Caco-2 (cell line): Measurements from ENCODE around the gene EEF1E1. TPM values are rescaled to one million over a fixed set of nuclear protein-coding genes. Genes with fewer than 3 reads are reported as not detected.

Experiments used
- BruUV-seq: library from RNA; stranded (reverse); fragments of 400-500 nt; replicated peaks from 2 replicates; lab custom pipeline; 2021; lab: Mats Ljungman, UMichigan
- CTCF ChIA-PET: fragments of 300-600 bp; sonication (Branson Sonifier 250); formaldehyde crosslinking; loops from one replicate; lab custom pipeline; 2022; ENCODE audit warnings: antibody characterized with exemption; lab: Charles Lee
- POLR2A ChIA-PET: fragments of 300-600 bp; sonication (Branson Sonifier 250); formaldehyde crosslinking; loops from one replicate; lab custom pipeline; 2022; ENCODE audit warnings: antibody characterized with exemption; lab: Charles Lee
- DNase-seq, 2 experiments: peaks; one replicate each; pipeline versions ENCODE4 v3.0.0 to v3.0.0-alpha.2; 2020 to 2022
- H3K27me3 ChIP-seq: replicated peaks from 2 replicates; pipeline ENCODE4 v1.6.0; 2011; ENCODE audit warnings: low read length; ENCODE audit not compliant: control insufficient read depth, insufficient read depth
- H3K36me3 ChIP-seq: 2 replicates; pipeline ENCODE4 v1.5.1; 2011; ENCODE audit warnings: low read length; ENCODE audit not compliant: control insufficient read depth, insufficient read depth
- H3K4me1 ChIP-seq: fragments of 250-450 bp; sonication (Bioruptor Pico); 2 replicates; pipeline ENCODE4 v1.5.1; 2020; ENCODE audit warnings: mild to moderate bottlenecking
- H3K4me3 ChIP-seq: 2 replicates; pipeline ENCODE4 v1.5.1; 2011; ENCODE audit warnings: low read depth, mild to moderate bottlenecking, control low read depth, low read length
- H3K9me3 ChIP-seq: fragments of 250-450 bp; sonication (Bioruptor Pico); 2 replicates; pipeline ENCODE4 v1.5.1; 2020; ENCODE audit warnings: mild to moderate bottlenecking, moderate library complexity
- H3K27ac Mint-ChIP-seq: one replicate; pipeline ENCODE4 v1.8.0; 2022; ENCODE audit warnings: mixed read lengths; ENCODE audit not compliant: unreplicated experiment
- H3K27me3 Mint-ChIP-seq: one replicate; pipeline ENCODE4 v1.8.0; 2022; ENCODE audit warnings: mixed read lengths; ENCODE audit not compliant: insufficient read depth, unreplicated experiment
- H3K36me3 Mint-ChIP-seq: one replicate; pipeline ENCODE4 v1.8.0; 2022; ENCODE audit warnings: mild to moderate bottlenecking, mixed read lengths; ENCODE audit not compliant: insufficient read depth, unreplicated experiment
- H3K4me1 Mint-ChIP-seq: one replicate; pipeline ENCODE4 v1.8.0; 2022; ENCODE audit warnings: low read depth, mixed read lengths; ENCODE audit not compliant: unreplicated experiment
- H3K4me3 Mint-ChIP-seq: one replicate; pipeline ENCODE4 v1.8.0; 2022; ENCODE audit warnings: mild to moderate bottlenecking, moderate library complexity, mixed read lengths; ENCODE audit not compliant: unreplicated experiment
- H3K9me3 Mint-ChIP-seq: one replicate; pipeline ENCODE4 v1.8.0; 2022; ENCODE audit warnings: mixed read lengths; ENCODE audit not compliant: unreplicated experiment
- intact Hi-C: fragments of 100-400 bp; cut with micrococcal nuclease; formaldehyde crosslinking; loops from one replicate; pipeline ENCODE4 v1.10.0; 2022; ENCODE audit not compliant: unreplicated experiment
- total RNA-seq: library from RNA; stranded (reverse); gene quantifications from 2 replicates; pipeline ENCODE4 v1.2.3, GENCODE V29; 2022
- TF ChIP-seq, protein P1 (sequence below), 2 experiments: fragments of 200-600 bp in 1 of 2; IDR thresholded peaks; 1 replicate in 1 of 2; 2 replicates in 1 of 2; pipeline versions ENCODE4 v1.5.1 to v1.8.0; 2011 to 2022; ENCODE audit warnings: antibody characterized with exemption in 1 of 2, control low read depth in 1 of 2, inconsistent platforms in 1 of 2, low read depth in 1 of 2, low read length in 1 of 2, mild to moderate bottlenecking in 1 of 2, moderate library complexity in 1 of 2; ENCODE audit not compliant: insufficient read depth in 1 of 2, severe bottlenecking in 1 of 2, unreplicated experiment in 1 of 2

Gene EEF1E1
- total RNA-seq, 1 experiment from 2014 or later, result 60.3 TPM

DNA sequence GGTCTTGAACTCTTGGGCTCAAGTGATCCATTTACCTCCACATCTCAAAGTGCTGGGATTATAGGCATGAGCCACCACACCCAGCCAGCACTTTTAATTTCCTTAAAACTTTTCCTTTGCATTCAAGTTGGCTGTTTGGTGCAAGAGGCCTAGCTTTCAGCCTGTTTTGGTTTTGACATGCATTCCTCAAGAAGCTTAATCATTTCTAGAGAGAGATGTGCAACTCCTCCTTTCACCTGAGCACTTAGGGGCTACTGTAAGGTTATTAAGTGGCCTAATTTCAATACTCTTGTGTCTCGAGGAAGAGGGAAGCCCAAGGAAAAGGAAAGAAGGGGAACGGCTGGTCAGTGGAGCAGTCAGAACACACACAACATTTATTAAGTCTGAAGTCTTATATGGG lies 24.4 kb downstream of the EEF1E1 start:
- Histone ChIP-seq H3K27me3 (no peaks in the 10 kb centered on the region), H3K4me3 (no peak overlapping the region), H3K9me3 (no peaks in the 10 kb centered on the region), H3K4me1 (peaks cover 45% of the 10 kb centered on the region), H3K36me3 (peaks cover 1% of the 10 kb centered on the region; the same call in 1 of the 2 replicates)
- intact Hi-C loops, result no loop called here
- BruUV-seq, result no TSS peak
- CTCF ChIA-PET, result no interaction called here
- TF ChIP-seq, protein P1, sequence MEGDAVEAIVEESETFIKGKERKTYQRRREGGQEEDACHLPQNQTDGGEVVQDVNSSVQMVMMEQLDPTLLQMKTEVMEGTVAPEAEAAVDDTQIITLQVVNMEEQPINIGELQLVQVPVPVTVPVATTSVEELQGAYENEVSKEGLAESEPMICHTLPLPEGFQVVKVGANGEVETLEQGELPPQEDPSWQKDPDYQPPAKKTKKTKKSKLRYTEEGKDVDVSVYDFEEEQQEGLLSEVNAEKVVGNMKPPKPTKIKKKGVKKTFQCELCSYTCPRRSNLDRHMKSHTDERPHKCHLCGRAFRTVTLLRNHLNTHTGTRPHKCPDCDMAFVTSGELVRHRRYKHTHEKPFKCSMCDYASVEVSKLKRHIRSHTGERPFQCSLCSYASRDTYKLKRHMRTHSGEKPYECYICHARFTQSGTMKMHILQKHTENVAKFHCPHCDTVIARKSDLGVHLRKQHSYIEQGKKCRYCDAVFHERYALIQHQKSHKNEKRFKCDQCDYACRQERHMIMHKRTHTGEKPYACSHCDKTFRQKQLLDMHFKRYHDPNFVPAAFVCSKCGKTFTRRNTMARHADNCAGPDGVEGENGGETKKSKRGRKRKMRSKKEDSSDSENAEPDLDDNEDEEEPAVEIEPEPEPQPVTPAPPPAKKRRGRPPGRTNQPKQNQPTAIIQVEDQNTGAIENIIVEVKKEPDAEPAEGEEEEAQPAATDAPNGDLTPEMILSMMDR (IDR thresholded peaks at IDR 0.05; ENCODE audit: insufficient read depth in 1 of 2, low read depth in 1 of 2, low read length in 1 of 2, severe bottlenecking in 1 of 2, unreplicated experiment in 1 of 2), result no peak
- no peak for DNase-seq
- peaks cover 38% of the 10 kb centered on the region for H3K4me1 Mint-ChIP-seq
- H3K9me3 Mint-ChIP-seq, result no peaks in the 10 kb centered on the region
- H3K27ac Mint-ChIP-seq, result peak overlapping the region; percentile 5
- no peaks in the 10 kb centered on the region for H3K27me3 Mint-ChIP-seq
- no peak overlapping the region for H3K4me3 Mint-ChIP-seq
- H3K36me3 Mint-ChIP-seq, result peaks cover 43% of the 10 kb centered on the region
- POLR2A ChIA-PET, result interaction anchor here (1.2 kb wide), 1 partner anchor 24 kb away, joined by 11 read pairs; the partner anchor contains the start of gene EEF1E1

DNA sequence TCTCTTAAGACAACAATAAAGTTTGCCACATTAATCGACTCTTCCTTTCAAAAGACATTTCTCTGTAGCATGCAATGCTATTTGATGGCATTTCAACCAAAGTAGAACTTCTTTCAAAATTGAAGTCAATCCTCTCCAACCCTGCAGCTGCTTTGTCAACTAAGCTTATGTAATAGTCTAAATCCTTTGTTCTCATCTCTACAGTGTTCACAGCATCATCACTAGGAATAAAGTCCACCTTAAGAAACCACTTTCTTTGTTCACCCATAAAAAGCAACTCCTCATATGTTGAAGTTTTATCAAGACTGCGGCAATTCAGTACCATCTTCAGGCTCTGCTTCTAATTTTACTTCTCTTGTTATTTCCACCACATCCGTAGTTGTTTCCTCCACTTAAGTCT lies 26.6 kb downstream of the EEF1E1 start:
- peaks cover 41% of the 10 kb centered on the region for H3K36me3 Mint-ChIP-seq
- H3K4me1 Mint-ChIP-seq, result peaks cover 24% of the 10 kb centered on the region
- H3K4me3 ChIP-seq, result no peak overlapping the region
- no peaks in the 10 kb centered on the region for H3K27me3 Mint-ChIP-seq
- H3K9me3 Mint-ChIP-seq, result no peaks in the 10 kb centered on the region
- BruUV-seq, result no TSS peak
- H3K36me3 ChIP-seq, result peaks cover 1% of the 10 kb centered on the region; the same call in 1 of the 2 replicates
- H3K4me1 ChIP-seq, result peaks cover 24% of the 10 kb centered on the region
- no peaks in the 10 kb centered on the region for H3K9me3 ChIP-seq
- no peak overlapping the region for H3K4me3 Mint-ChIP-seq
- no peak for DNase-seq
- ChIA-PET POLR2A (no interaction called here), CTCF (no interaction called here)
- H3K27me3 ChIP-seq, result no peaks in the 10 kb centered on the region
- TF ChIP-seq, protein P1 (IDR thresholded peaks at IDR 0.05; ENCODE audit: insufficient read depth in 1 of 2, low read depth in 1 of 2, low read length in 1 of 2, severe bottlenecking in 1 of 2, unreplicated experiment in 1 of 2), result no peak
- intact Hi-C loops, result no loop called here
- no peak overlapping the region for H3K27ac Mint-ChIP-seq

DNA sequence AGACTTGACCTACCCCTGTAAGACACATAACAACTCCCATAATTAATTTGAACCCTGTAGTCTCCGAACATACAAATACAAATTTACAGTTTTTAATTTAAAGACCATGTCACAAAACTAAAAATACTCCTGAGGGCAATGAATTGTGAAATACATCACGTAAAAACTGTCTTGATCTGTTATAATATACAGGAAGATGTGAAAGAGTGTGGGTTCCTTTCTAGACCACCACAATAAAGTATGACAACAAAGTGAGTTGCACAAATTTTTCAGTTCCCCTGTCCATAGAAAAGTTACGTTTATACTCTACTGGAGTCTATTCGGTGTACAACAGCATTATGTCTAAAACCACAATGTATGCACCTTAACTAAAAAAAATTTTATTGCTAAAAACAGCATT lies 27.2 kb downstream of the EEF1E1 start:
- peaks cover 20% of the 10 kb centered on the region for H3K4me1 ChIP-seq
- CTCF ChIA-PET, result no interaction called here
- H3K4me3 Mint-ChIP-seq, result no peak overlapping the region
- H3K27me3 Mint-ChIP-seq, result no peaks in the 10 kb centered on the region
- no peaks in the 10 kb centered on the region for H3K9me3 Mint-ChIP-seq
- H3K9me3 ChIP-seq, result no peaks in the 10 kb centered on the region
- POLR2A ChIA-PET, result no interaction called here
- no peak for DNase-seq
- H3K27ac Mint-ChIP-seq, result no peak overlapping the region
- intact Hi-C loops, result no loop called here
- H3K4me1 Mint-ChIP-seq, result peaks cover 18% of the 10 kb centered on the region
- H3K4me3 ChIP-seq, result no peak overlapping the region
- TF ChIP-seq, protein P1 (IDR thresholded peaks at IDR 0.05; ENCODE audit: insufficient read depth in 1 of 2, low read depth in 1 of 2, low read length in 1 of 2, severe bottlenecking in 1 of 2, unreplicated experiment in 1 of 2), result no peak
- peaks cover 36% of the 10 kb centered on the region for H3K36me3 Mint-ChIP-seq
- peaks cover 1% of the 10 kb centered on the region; the same call in 1 of the 2 replicates for H3K36me3 ChIP-seq
- BruUV-seq, result no TSS peak
- H3K27me3 ChIP-seq, result no peaks in the 10 kb centered on the region
